HL-60 (cell line): ENCODE data around the gene MT1H.

Experiments used
- DNase-seq, 2 experiments: peaks; one replicate each; pipeline ENCODE4 v3.0.0-alpha.2; 2010 to 2020; ENCODE audit warnings: low read depth in 1 of 2, low spot score in 1 of 2
- H3K27ac ChIP-seq: fragments of 250-450 bp; sonication (Bioruptor Pico); replicated peaks from 2 replicates; pipeline ENCODE4 v1.5.1; 2020; ENCODE audit warnings: mild to moderate bottlenecking, moderate library complexity
- H3K27me3 ChIP-seq: fragments of 250-450 bp; sonication (Bioruptor Pico); 2 replicates; pipeline ENCODE4 v1.5.1; 2021; ENCODE audit warnings: mild to moderate bottlenecking, moderate library complexity; ENCODE audit not compliant: insufficient read depth, poor library complexity, severe bottlenecking
- H3K4me3 ChIP-seq: replicated peaks from 2 replicates; pipeline ENCODE4 v1.5.1; 2011; ENCODE audit warnings: mild to moderate bottlenecking, control low read depth, low read length; ENCODE audit not compliant: insufficient read depth
- CTCF ChIP-seq: IDR thresholded peaks from one replicate; pipeline ENCODE4 v1.5.1; 2011; ENCODE audit warnings: low read length, control low read depth, inconsistent platforms; ENCODE audit not compliant: insufficient read depth
- GABPA ChIP-seq: IDR thresholded peaks from 2 replicates; pipeline ENCODE4 v1.6.1; 2012; ENCODE audit warnings: low read depth
- POLR2AphosphoS5 ChIP-seq: IDR thresholded peaks from 2 replicates; pipeline ENCODE4 v1.6.1; 2012; ENCODE audit warnings: low read depth
- REST ChIP-seq: IDR thresholded peaks from 2 replicates; pipeline ENCODE4 v1.6.1; 2012; ENCODE audit warnings: low read depth; ENCODE audit not compliant: insufficient replicate concordance
- SPI1 ChIP-seq: IDR thresholded peaks from 2 replicates; pipeline ENCODE4 v1.6.1; 2012; ENCODE audit warnings: low read depth, mild to moderate bottlenecking, borderline replicate concordance

Gene MT1H

GRCh38 chr16:56700195-56700594, 30.6 kb downstream of the MT1H start:
- TF ChIP-seq POLR2AphosphoS5 (no peak), CTCF (no peak), GABPA (no peak), REST (no peak), SPI1 (no peak)
- Histone ChIP-seq H3K27me3 (no peaks in the 10 kb centered on the region), H3K27ac (no peak overlapping the region), H3K4me3 (no peak overlapping the region)
- DNase-seq: no peak

- Histone ChIP-seq H3K27me3 (no peaks in the 10 kb centered on the region), H3K27ac (no peak overlapping the region), H3K4me3 (no peak overlapping the region)
- TF ChIP-seq GABPA (no peak), POLR2AphosphoS5 (no peak), CTCF (no peak), REST (no peak), SPI1 (no peak)
- no peak for DNase-seq
Observed at GRCh38 chr16:56700631-56701030, 31.0 kb downstream of the MT1H start.

- Histone ChIP-seq H3K27ac (no peak overlapping the region), H3K4me3 (no peak overlapping the region), H3K27me3 (no peaks in the 10 kb centered on the region)
- no peak for TF ChIP-seq REST
- TF ChIP-seq GABPA: no peak
- TF ChIP-seq CTCF: no peak
- no peak for TF ChIP-seq SPI1
- no peak for TF ChIP-seq POLR2AphosphoS5
- DNase-seq: no peak
Observed at GRCh38 chr16:56701534-56701933, 31.9 kb downstream of the MT1H start.
